Activated CD8-positive, alpha-beta memory T cell treated with anti-CD3 and anti-CD28 coated beads, Interleukin-2, amount 10 ng/mL, durations not matched to agents 7 days and 5 days (primary cell): ENCODE data around the gene GPHN. TPM values are rescaled to one million over a fixed set of nuclear protein-coding genes. Genes with fewer than 3 reads are reported as not detected.
"Not testable (repeated sequence)": the region's sequence is repeated elsewhere in the genome, so short reads cannot be mapped to it uniquely, and the experiment has no call there.

Experiments
- ATAC-seq: fragments of 150-1000 bp; cut with Tn5 transposase; one replicate; pipeline ENCODE4 v1.10.0; 2021; ENCODE audit warnings: moderate library complexity
- CTCF ChIA-PET: fragments of 350-600 bp; sonication (Branson Sonifier 250); formaldehyde crosslinking; loops from one replicate; lab custom pipeline; 2021; ENCODE audit warnings: antibody characterized with exemption; lab: Charles Lee
- DNase-seq: peaks from one replicate; pipeline ENCODE4 v3.0.0-alpha.2; 2020
- H3K27ac Mint-ChIP-seq: one replicate; pipeline ENCODE4 v1.8.0; 2021; ENCODE audit warnings: mild to moderate bottlenecking, mixed read lengths
- H3K27me3 Mint-ChIP-seq: one replicate; pipeline ENCODE4 v1.8.0; 2021; ENCODE audit warnings: mixed read lengths
- H3K36me3 Mint-ChIP-seq: one replicate; pipeline ENCODE4 v1.8.0; 2021; ENCODE audit warnings: mild to moderate bottlenecking, mixed read lengths
- H3K4me1 Mint-ChIP-seq: one replicate; pipeline ENCODE4 v1.8.0; 2021; ENCODE audit warnings: mixed read lengths
- H3K4me3 Mint-ChIP-seq: one replicate; pipeline ENCODE4 v1.8.0; 2021; ENCODE audit warnings: mild to moderate bottlenecking, moderate library complexity, mixed read lengths
- H3K9me3 Mint-ChIP-seq: one replicate; pipeline ENCODE4 v1.8.0; 2022; ENCODE audit warnings: low read depth, mixed read lengths
- total RNA-seq, 2 experiments: library from RNA; stranded (reverse); gene quantifications; one replicate each; pipeline ENCODE4 v1.2.3, GENCODE V29; 2021

The GPHN gene
- total RNA-seq, 2 experiments from 2014 or later: 11.9 to 22.5 TPM

DNA sequence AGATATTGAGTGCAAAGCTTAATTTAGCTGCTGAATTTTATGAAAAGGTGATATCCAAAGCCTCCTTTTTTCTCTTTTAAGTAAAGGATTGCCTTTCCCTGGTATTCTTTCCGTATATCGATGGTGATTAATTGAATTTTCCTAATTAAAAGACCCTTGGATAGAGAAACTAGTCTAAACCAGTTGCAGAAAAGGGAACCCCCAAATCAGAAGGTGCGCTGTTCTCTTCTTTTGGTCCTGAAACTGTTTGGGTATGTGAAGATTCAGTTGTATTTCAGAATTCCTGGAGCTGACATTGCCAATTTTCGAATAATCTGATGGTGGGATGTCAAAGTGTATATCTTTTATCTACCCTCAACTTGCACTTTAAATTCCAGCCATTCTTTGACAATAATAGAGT is 1.9 kb downstream of the GPHN start:
- Mint-ChIP-seq H3K9me3 (no peaks in the 10 kb centered on the region), H3K36me3 (no peaks in the 10 kb centered on the region), H3K27me3 (peaks cover 56% of the 10 kb centered on the region), H3K4me1 (peaks cover 31% of the 10 kb centered on the region), H3K4me3 (peak overlapping the region; percentile 75), H3K27ac (no peak overlapping the region)
- no peak for DNase-seq
- ATAC-seq: no peak
- CTCF ChIA-PET: no interaction called here

DNA sequence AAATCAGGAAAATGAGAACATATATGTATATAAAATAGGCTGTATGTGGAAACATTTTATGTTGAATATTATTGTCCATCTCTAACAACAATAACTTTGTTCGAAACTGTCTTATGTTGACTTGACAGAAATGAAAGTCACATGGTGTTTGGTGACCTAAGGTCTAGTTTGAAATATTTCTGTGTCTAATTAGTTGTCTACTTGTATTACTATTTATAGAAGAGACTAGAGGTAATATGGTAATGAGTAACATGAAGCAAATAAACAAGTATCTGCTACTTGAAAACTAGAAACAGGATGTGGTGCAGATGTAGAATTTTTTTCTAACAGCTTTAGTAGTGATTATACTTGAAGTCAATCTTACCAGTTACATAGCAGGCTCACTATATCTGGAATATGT is 3.9 kb downstream of the GPHN start:
- no peak for DNase-seq
- H3K9me3 Mint-ChIP-seq: no peaks in the 10 kb centered on the region
- CTCF ChIA-PET: interaction anchor here (0.9 kb wide), 1 partner anchor 152 kb away, joined by 3 read pairs; no protein-coding TSS in a partner anchor
- ATAC-seq: no peak
- no peak overlapping the region for H3K27ac Mint-ChIP-seq
- H3K4me1 Mint-ChIP-seq: peaks cover 25% of the 10 kb centered on the region
- no peak overlapping the region for H3K4me3 Mint-ChIP-seq
- no peaks in the 10 kb centered on the region for H3K36me3 Mint-ChIP-seq
- peaks cover 48% of the 10 kb centered on the region for H3K27me3 Mint-ChIP-seq

DNA sequence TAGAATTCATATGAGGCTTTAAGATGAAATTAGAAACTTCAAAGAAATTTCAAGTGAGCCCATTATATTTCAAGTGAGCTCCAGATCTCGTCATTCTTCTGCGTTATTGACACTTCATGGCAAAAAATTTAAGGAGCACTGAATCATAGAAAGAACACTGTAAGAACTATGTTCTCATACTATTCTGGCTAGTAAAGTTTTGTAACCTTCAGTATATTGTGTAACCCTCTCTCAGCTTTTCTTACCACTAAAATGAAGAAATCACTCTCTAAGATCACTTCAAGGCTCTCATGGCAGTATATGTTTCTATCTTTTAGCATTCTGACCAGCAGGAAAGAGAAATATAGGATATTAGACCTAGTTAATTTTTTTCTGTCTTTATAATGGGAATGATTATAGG is 6.3 kb downstream of the GPHN start:
- DNase-seq (no peak), ATAC-seq (no peak)
- Mint-ChIP-seq H3K36me3 (no peaks in the 10 kb centered on the region), H3K27ac (no peak overlapping the region), H3K4me1 (peaks cover 17% of the 10 kb centered on the region), H3K9me3 (no peaks in the 10 kb centered on the region), H3K27me3 (peaks cover 31% of the 10 kb centered on the region), H3K4me3 (no peak overlapping the region)
- CTCF ChIA-PET: interaction anchor here (1.5 kb wide), 1 partner anchor 36 kb away, joined by 4 read pairs; no protein-coding TSS in a partner anchor

DNA sequence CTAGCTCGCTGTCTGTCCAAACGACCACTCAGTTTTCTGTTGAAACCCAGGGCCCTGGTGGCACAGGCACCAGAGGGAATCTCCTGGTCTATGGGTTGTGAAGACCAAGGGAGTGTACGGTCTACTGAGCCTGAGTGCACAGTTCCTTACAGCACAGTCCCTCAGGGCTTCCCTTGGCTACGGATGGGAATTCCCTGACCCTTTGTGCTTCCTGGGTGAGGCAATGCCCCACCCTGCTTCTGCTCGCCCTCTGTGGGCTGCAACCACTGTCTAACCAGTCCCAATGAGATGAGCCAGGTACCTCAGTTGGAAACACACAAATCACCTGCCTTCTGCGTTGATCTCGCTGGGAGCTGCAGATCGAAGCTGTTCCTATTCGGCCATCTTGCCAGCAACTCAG is 22.6 kb downstream of the GPHN start:
- H3K27me3 Mint-ChIP-seq: no peaks in the 10 kb centered on the region
- H3K27ac Mint-ChIP-seq: no peak overlapping the region
- CTCF ChIA-PET: no interaction called here
- H3K4me1 Mint-ChIP-seq: no peaks in the 10 kb centered on the region
- H3K9me3 Mint-ChIP-seq: peaks cover 3% of the 10 kb centered on the region
- no peak for DNase-seq
- no peaks in the 10 kb centered on the region for H3K36me3 Mint-ChIP-seq
- no peak for ATAC-seq
- H3K4me3 Mint-ChIP-seq: no peak overlapping the region

DNA sequence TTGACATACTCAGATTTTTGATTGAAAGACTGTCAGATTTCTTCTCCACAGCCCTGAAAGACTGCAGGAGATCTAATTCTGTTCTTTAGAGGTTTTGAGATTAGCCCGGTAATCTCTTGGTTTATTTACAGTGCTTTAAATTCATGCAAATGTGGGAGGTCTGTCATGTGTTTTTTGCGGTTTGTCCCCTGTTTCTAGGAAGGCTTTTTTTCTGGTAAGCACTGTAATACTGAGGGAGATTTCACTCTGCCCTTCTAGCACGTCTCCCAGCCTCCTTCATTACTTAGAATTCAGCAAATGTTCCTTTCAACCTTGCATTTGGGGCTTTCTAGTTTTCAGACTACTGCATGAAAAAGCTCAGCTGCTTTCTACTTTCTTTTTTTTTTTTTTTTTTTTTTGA is 31.1 kb downstream of the GPHN start:
- DNase-seq: no peak
- no peaks in the 10 kb centered on the region for H3K9me3 Mint-ChIP-seq
- H3K4me1 Mint-ChIP-seq: peaks cover 3% of the 10 kb centered on the region
- no peaks in the 10 kb centered on the region for H3K36me3 Mint-ChIP-seq
- no peak for ATAC-seq
- CTCF ChIA-PET: no interaction called here
- H3K4me3 Mint-ChIP-seq: no peak overlapping the region
- no peak overlapping the region for H3K27ac Mint-ChIP-seq
- peaks cover 2% of the 10 kb centered on the region for H3K27me3 Mint-ChIP-seq

DNA sequence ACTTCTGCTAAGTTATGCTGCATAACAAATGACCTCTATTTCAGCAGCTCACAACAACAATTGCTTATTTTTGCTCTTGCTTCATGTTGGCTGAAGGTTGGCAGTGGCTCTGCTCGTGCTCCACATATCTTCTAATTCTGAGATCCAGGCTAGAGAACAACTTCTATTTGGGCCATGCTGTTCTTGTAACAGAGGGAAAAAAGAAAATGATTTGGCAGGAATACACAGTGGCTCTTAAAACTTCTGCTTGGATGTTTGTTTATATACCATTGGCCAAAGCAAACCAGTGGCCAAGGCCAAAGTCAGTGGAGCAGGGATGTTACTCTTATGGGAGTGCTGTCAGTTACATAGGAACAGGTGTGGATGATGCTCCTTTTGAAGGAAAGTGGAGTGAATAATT is 32.1 kb downstream of the GPHN start:
- Mint-ChIP-seq H3K27me3 (peaks cover 2% of the 10 kb centered on the region), H3K36me3 (no peaks in the 10 kb centered on the region), H3K4me3 (no peak overlapping the region), H3K9me3 (no peaks in the 10 kb centered on the region), H3K4me1 (peaks cover 3% of the 10 kb centered on the region), H3K27ac (no peak overlapping the region)
- CTCF ChIA-PET: no interaction called here
- ATAC-seq: no peak
- no peak for DNase-seq

DNA sequence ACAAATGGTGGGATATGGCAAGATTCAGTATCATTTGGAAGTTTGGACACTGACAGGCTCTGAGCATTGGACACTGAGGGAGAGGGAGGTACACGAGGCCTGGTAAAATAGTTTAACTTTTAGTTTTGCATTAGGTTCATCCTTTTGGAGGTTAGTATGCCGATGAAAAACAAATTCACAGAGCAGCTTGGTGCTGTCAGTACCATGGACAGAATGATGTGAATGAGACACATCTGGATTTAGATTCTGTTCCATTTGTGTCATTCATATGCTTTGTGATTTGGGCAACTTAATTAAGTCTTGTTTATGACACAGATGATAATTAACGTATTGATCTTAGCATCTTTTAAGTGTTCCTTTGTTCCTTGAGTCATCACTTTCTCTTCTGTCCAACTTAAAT is 33.7 kb downstream of the GPHN start:
- H3K27me3 Mint-ChIP-seq: no peaks in the 10 kb centered on the region
- no peak overlapping the region for H3K27ac Mint-ChIP-seq
- H3K9me3 Mint-ChIP-seq: no peaks in the 10 kb centered on the region
- H3K36me3 Mint-ChIP-seq: no peaks in the 10 kb centered on the region
- H3K4me1 Mint-ChIP-seq: peaks cover 3% of the 10 kb centered on the region
- no peak for DNase-seq
- CTCF ChIA-PET: no interaction called here
- no peak overlapping the region for H3K4me3 Mint-ChIP-seq
- no peak for ATAC-seq

DNA sequence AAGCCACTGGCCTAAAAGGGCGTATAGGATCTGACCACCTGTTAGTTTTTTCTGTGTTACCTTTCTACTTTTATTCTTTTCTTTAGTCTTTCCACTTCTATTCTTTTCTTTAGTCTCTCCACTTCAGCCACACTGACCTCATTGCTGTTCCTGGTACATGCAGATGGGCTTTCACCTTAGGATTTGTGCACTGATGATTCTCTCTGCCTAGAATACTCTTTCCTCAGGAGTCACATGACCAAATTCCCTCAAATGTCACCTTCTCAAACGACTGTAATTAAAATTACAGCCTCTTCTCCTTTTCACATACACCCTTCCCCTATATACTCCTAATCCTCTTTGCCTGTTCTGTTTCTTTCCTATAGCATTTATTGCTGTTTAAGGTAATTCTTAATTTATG is 36.0 kb downstream of the GPHN start:
- Mint-ChIP-seq H3K27ac (no peak overlapping the region), H3K9me3 (no peaks in the 10 kb centered on the region), H3K27me3 (no peaks in the 10 kb centered on the region), H3K36me3 (no peaks in the 10 kb centered on the region), H3K4me3 (no peak overlapping the region), H3K4me1 (peaks cover 1% of the 10 kb centered on the region)
- ATAC-seq (no peak), DNase-seq (no peak)
- CTCF ChIA-PET: no interaction called here

DNA sequence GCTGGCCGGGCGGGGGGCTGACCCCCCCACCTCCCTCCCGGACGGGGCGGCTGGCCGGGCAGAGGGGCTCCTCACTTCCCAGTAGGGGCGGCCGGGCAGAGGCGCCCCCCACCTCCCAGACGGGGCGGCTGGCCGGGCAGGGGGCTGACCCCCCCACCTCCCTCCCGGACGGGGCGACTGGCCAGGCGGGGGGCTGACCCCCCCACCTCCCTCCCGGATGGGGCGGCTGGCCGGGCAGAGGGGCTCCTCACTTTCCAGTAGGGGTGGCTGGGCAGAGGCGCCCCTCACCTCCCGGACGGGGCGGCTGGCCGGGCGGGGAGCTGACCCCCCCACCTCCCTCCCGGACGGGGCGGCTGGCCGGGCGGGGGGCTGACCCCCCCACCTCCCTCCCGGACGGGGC is 37.2 kb downstream of the GPHN start:
- H3K4me3 Mint-ChIP-seq, H3K27ac Mint-ChIP-seq, H3K9me3 Mint-ChIP-seq, H3K36me3 Mint-ChIP-seq, CTCF ChIA-PET, DNase-seq, ATAC-seq, H3K27me3 Mint-ChIP-seq, H3K4me1 Mint-ChIP-seq: not testable (repeated sequence)

DNA sequence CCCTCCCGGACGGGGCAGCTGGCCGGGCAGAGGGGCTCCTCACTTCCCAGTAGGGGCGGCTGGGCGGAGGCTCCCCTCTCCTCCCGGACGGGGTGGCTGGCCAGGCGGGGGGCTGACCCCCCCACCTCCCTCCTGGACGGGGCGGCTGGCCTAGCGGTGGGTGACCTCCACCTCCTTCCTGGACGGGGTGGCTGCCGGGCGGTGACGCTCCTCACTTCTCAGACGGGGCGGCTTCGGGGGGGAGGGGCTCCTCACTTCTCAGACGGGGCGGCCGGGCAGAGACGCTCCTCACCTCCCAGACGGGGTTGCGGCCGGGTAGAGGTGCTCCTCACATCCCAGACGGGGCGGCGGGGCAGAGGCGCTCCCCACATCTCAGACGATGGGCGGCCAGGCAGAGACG is 37.8 kb downstream of the GPHN start:
- H3K4me3 Mint-ChIP-seq, CTCF ChIA-PET, ATAC-seq, H3K27me3 Mint-ChIP-seq, DNase-seq, H3K4me1 Mint-ChIP-seq, H3K9me3 Mint-ChIP-seq, H3K36me3 Mint-ChIP-seq, H3K27ac Mint-ChIP-seq: not testable (repeated sequence)

DNA sequence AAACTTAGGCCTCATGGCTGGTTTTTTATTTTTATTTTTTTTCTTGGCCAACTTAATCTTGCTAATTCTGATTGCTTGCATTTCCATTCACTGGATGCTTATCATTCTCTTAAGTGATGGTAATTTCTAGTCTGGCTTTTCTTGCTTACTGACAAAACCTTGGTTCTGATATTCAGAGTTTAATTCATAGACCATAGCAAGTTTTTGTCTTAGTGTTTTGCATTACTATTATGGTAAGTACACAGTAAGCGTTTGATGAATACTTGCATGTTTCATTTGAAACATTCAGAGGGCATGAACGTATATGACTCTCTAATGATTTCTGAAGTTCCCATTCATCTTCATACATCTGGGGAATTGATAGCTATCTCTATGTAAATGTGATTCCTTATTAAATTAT is 55.8 kb downstream of the GPHN start:
- Mint-ChIP-seq H3K9me3 (no peaks in the 10 kb centered on the region), H3K27ac (no peak overlapping the region), H3K4me3 (no peak overlapping the region), H3K27me3 (no peaks in the 10 kb centered on the region), H3K36me3 (no peaks in the 10 kb centered on the region), H3K4me1 (no peaks in the 10 kb centered on the region)
- ATAC-seq (no peak), DNase-seq (no peak)
- CTCF ChIA-PET: no interaction called here

DNA sequence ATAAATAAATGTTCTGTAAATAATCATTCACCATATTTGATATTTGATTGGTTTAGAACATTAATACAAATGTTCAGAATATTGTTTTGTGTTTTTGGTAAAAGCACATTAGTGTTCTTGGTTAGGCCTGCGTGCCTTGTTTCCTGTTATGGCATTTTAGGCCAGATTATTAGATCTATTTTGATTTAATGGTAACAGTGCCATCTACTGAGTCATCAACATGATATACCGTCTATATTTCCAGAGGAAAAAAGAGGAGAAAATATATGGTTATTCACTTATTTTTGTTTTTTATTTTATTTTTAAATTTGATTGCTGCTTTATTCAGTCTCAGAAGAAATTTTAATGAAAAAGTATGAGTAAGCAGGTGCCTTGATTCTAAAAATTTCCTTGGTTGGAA is 60.3 kb downstream of the GPHN start:
- no peak overlapping the region for H3K27ac Mint-ChIP-seq
- H3K4me3 Mint-ChIP-seq: no peak overlapping the region
- peaks cover 8% of the 10 kb centered on the region for H3K9me3 Mint-ChIP-seq
- ATAC-seq: no peak
- no peak for DNase-seq
- CTCF ChIA-PET: no interaction called here
- no peaks in the 10 kb centered on the region for H3K4me1 Mint-ChIP-seq
- no peaks in the 10 kb centered on the region for H3K27me3 Mint-ChIP-seq
- H3K36me3 Mint-ChIP-seq: no peaks in the 10 kb centered on the region

DNA sequence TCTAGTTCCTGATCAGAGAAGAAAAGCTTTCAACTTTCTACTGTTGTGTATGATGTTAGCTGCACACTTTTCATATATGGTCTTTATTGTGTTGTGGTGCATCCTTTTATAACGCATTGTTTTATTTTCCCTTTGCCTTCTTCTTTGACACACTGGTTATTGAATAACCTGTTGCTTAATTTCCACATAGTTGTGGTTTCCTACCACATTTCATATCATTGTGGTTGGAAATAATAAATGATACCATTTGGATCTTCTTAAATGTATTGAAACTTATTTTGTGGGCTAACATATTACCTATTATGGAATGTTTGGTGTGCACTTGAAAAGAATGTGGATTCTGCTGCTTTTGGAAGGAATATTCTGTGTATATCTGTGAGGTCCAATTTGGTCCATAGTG is 64.9 kb downstream of the GPHN start:
- CTCF ChIA-PET: no interaction called here
- ATAC-seq (no peak), DNase-seq (no peak)
- Mint-ChIP-seq H3K36me3 (no peaks in the 10 kb centered on the region), H3K9me3 (peaks cover 12% of the 10 kb centered on the region), H3K27me3 (no peaks in the 10 kb centered on the region), H3K4me1 (no peaks in the 10 kb centered on the region), H3K27ac (no peak overlapping the region), H3K4me3 (no peak overlapping the region)

DNA sequence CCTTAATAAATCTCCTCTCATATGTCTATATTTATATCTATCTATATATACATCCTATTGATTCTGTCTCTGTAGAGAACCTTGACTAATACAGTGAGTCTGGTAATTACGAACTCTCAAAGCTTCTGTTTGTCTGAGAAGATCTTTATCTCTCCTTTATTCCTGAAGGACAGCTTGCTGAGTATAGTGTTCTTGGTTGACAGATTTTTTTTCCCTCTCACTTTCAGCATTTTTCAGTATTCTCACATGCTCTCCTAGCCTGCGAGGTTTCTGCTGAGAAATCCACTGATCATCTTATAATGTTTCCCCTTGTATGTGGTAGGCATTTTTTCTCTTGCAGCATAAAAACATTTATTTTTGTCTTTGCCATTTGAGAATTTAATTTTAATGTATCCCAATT is 67.1 kb downstream of the GPHN start:
- CTCF ChIA-PET: no interaction called here
- Mint-ChIP-seq H3K36me3 (no peaks in the 10 kb centered on the region), H3K4me1 (no peaks in the 10 kb centered on the region), H3K9me3 (peaks cover 18% of the 10 kb centered on the region), H3K27ac (no peak overlapping the region), H3K4me3 (no peak overlapping the region), H3K27me3 (no peaks in the 10 kb centered on the region)
- no peak for DNase-seq
- no peak for ATAC-seq

DNA sequence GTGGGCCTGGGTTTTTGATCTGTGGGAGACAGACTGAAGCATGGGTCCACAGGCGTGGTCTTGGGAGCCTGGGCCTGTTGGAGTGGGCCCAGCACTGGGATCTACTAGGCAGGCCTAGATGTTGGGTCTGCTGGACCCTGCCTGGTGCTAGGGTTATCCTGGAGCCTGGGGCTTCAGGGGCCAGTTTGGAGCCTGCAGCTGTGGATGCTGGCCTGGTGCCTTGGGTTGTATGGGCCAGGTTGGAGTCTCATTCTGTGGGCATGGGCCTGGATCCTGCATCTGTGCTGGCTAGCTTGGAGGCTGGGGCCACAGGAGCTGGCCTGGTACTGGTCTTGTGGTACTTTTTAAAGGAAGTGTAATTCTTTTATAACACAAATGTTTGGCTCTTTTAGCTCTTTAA is 68.0 kb downstream of the GPHN start:
- Mint-ChIP-seq H3K9me3 (peaks cover 18% of the 10 kb centered on the region), H3K4me3 (no peak overlapping the region), H3K27me3 (no peaks in the 10 kb centered on the region), H3K4me1 (no peaks in the 10 kb centered on the region), H3K27ac (no peak overlapping the region), H3K36me3 (no peaks in the 10 kb centered on the region)
- ATAC-seq (no peak), DNase-seq (no peak)
- CTCF ChIA-PET: no interaction called here
